Measurements from ENCODE around the gene POP5. TPM values are rescaled to one million over a fixed set of nuclear protein-coding genes. Genes with fewer than 3 reads are reported as not detected.
"Not testable (repeated sequence)": the region's sequence is repeated elsewhere in the genome, so short reads cannot be mapped to it uniquely, and the experiment has no call there.

Gene POP5
- total RNA-seq, 1 experiment from 2014 or later, result 40.4 TPM

GRCh38 chr12:120534703-120535655, 46.2 kb downstream of the POP5 start:
- H3K27me3 ChIP-seq, result no peaks in the 10 kb centered on the region
- no peaks in the 10 kb centered on the region for H3K9me3 ChIP-seq (replicated peaks)
- peaks cover 3% of the 10 kb centered on the region; the same call in 1 of the 2 replicates for H3K36me3 ChIP-seq
- peak overlapping the region; percentile 58 for H3K27ac ChIP-seq
- peaks cover 14% of the 10 kb centered on the region for H3K4me1 ChIP-seq
- DNase-seq, result peak; percentile 42 to 55
- H3K4me3 ChIP-seq, result peak overlapping the region; percentile 91

- peaks cover 14% of the 10 kb centered on the region for H3K4me1 ChIP-seq
- DNase-seq, result peak; percentile 75 to 89
- H3K36me3 ChIP-seq, result peaks cover 3% of the 10 kb centered on the region; the same call in 1 of the 2 replicates
- no peaks in the 10 kb centered on the region for H3K27me3 ChIP-seq
- H3K9me3 ChIP-seq (replicated peaks), result no peaks in the 10 kb centered on the region
- H3K27ac ChIP-seq, result peak within 1 kb of the TSS; percentile 58
- H3K4me3 ChIP-seq, result peak within 1 kb of the TSS; percentile 91
Measured at GRCh38 chr12:120534203-120534702, 46.9 kb downstream of the POP5 start, which contains the start of gene RNF10. RNF10 (plus strand) TSS chr12:120534356; CDS start chr12:120534812, 456 bp downstream.

GRCh38 chr12:120532701-120533238, 48.4 kb downstream of the POP5 start:
- Histone ChIP-seq H3K27me3 (no peaks in the 10 kb centered on the region), H3K4me3 (no peak overlapping the region), H3K27ac (no peak overlapping the region), H3K9me3 (replicated peaks) (no peaks in the 10 kb centered on the region), H3K4me1 (peaks cover 10% of the 10 kb centered on the region), H3K36me3 (peaks cover 2% of the 10 kb centered on the region; the same call in 1 of the 2 replicates)
- DNase-seq, result no peak

- not testable (repeated sequence) for DNase-seq
Measured at GRCh38 chr12:120530418-120530761, 50.8 kb downstream of the POP5 start.

GRCh38 chr12:120529641-120530417, 51.4 kb downstream of the POP5 start:
- Histone ChIP-seq H3K36me3 (no peaks in the 10 kb centered on the region), H3K27me3 (no peaks in the 10 kb centered on the region), H3K27ac (peak overlapping the region; percentile 88), H3K4me3 (peak overlapping the region; percentile 81), H3K9me3 (replicated peaks) (no peaks in the 10 kb centered on the region), H3K4me1 (peaks cover 3% of the 10 kb centered on the region)
- DNase-seq, result peak; percentile 30 to 63

More at GRCh38 chr12:120530418-120530761, 50.8 kb downstream of the POP5 start:
- H3K4me1 ChIP-seq; H3K36me3 ChIP-seq; H3K27ac ChIP-seq; H3K27me3 ChIP-seq; H3K9me3 ChIP-seq (replicated peaks): not testable (repeated sequence)
- peak overlapping the region; percentile 81 for H3K4me3 ChIP-seq

- Histone ChIP-seq H3K27me3 (no peaks in the 10 kb centered on the region), H3K4me3 (peak within 1 kb of the TSS; percentile 81), H3K4me1 (peaks cover 3% of the 10 kb centered on the region), H3K27ac (peak within 1 kb of the TSS; percentile 88), H3K9me3 (replicated peaks) (no peaks in the 10 kb centered on the region), H3K36me3 (no peaks in the 10 kb centered on the region)
- DNase-seq, result peak; percentile 91 to 93
Measured at GRCh38 chr12:120528861-120529525, 52.2 kb downstream of the POP5 start, which contains the start of gene COQ5. COQ5 (minus strand) TSS chr12:120529158; CDS start chr12:120529141, 17 bp downstream.

Other genes starting within 250 kb of the POP5 start
- gene MSI1, start 212.2 kb downstream of the POP5 start, total RNA-seq (2014; rRNA removed; shearing (Covaris generic)), result 4.8 and 5.4 TPM in 2 replicates
- 423 and 488 TPM in 2 replicates for gene COX6A1, start 143.3 kb downstream of the POP5 start, total RNA-seq (2014; rRNA removed; shearing (Covaris generic))
- gene TRIAP1, start 135.0 kb downstream of the POP5 start, total RNA-seq (2014; rRNA removed; shearing (Covaris generic)), result 43.4 and 45.5 TPM in 2 replicates
- 29.8 and 31.4 TPM in 2 replicates for gene GATC, start 135.0 kb downstream of the POP5 start, total RNA-seq (2014; rRNA removed; shearing (Covaris generic))
- 120 and 136 TPM in 2 replicates for gene SRSF9, start 111.7 kb downstream of the POP5 start, total RNA-seq (2014; rRNA removed; shearing (Covaris generic))
- gene DYNLL1, start 85.3 kb downstream of the POP5 start, total RNA-seq (2014; rRNA removed; shearing (Covaris generic)), result 446 and 452 TPM in 2 replicates
- 30.3 and 34.2 TPM in 2 replicates for gene COQ5, start 52.2 kb downstream of the POP5 start, total RNA-seq (2014; rRNA removed; shearing (Covaris generic))
- gene RNF10, start 47.0 kb downstream of the POP5 start, total RNA-seq (2014; rRNA removed; shearing (Covaris generic)), result 43.9 and 48.5 TPM in 2 replicates
- 1.7 and 2.7 TPM in 2 replicates for gene CABP1, start 59.2 kb upstream of the POP5 start, total RNA-seq (2014; rRNA removed; shearing (Covaris generic))
- gene MLEC, start 105.7 kb upstream of the POP5 start, total RNA-seq (2014; rRNA removed; shearing (Covaris generic)), result 77.7 and 83.1 TPM in 2 replicates
- gene UNC119B, start 129.1 kb upstream of the POP5 start, total RNA-seq (2014; rRNA removed; shearing (Covaris generic)), result 16.9 and 20.2 TPM in 2 replicates
- 1.1 and 1.3 TPM in 2 replicates for gene ACADS, start 144.4 kb upstream of the POP5 start, total RNA-seq (2014; rRNA removed; shearing (Covaris generic))

Data from SJCRH30 (cell line).